ENCODE results near the gene PPT2. TPM values are rescaled to one million over a fixed set of nuclear protein-coding genes. Genes with fewer than 3 reads are reported as not detected.

PPT2 gene
- total RNA-seq, 1 experiment from 2014 or later = 38.2 TPM

DNA sequence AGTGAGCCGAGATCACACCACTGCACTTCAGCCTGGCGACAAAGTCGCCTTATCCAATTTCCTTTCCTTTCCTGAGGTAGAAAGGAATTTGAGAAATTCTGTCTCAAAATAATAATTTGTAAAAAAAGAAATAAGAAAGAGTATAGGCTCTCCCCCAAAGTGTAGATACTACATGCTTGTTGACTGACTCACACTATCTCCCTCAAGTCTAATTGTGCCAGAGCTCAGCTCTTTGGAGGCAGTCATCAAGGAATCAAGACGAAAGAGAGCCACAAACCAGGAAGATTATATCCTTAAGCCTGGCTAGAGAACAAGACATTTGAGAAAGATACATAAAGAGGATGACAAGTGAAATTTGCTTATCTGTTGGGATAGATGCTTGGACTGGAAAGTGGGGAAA lies 20.2 kb upstream of the PPT2 start:
- no peaks in the 10 kb centered on the region for H4K20me1 ChIP-seq (ENCODE audit: insufficient read depth)
- TF ChIP-seq, protein P1, sequence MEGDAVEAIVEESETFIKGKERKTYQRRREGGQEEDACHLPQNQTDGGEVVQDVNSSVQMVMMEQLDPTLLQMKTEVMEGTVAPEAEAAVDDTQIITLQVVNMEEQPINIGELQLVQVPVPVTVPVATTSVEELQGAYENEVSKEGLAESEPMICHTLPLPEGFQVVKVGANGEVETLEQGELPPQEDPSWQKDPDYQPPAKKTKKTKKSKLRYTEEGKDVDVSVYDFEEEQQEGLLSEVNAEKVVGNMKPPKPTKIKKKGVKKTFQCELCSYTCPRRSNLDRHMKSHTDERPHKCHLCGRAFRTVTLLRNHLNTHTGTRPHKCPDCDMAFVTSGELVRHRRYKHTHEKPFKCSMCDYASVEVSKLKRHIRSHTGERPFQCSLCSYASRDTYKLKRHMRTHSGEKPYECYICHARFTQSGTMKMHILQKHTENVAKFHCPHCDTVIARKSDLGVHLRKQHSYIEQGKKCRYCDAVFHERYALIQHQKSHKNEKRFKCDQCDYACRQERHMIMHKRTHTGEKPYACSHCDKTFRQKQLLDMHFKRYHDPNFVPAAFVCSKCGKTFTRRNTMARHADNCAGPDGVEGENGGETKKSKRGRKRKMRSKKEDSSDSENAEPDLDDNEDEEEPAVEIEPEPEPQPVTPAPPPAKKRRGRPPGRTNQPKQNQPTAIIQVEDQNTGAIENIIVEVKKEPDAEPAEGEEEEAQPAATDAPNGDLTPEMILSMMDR (conservative IDR thresholded peaks at IDR 0.05) = no peak
- no peak for TF ChIP-seq EZH2 (IDR thresholded peaks at IDR 0.05; ENCODE audit: low read depth)
- H3K27me3 ChIP-seq (ENCODE audit: insufficient read depth, low read depth) = no peaks in the 10 kb centered on the region
- no peaks in the 10 kb centered on the region for H3K36me3 ChIP-seq (ENCODE audit: low read depth)
- no peak overlapping the region for H3K4me3 ChIP-seq
- BruUV-seq (replicated peaks) = no TSS peak
- no peaks in the 10 kb centered on the region for H3K9me2 ChIP-seq (ENCODE audit: insufficient read depth)
- CTCF ChIA-PET = no interaction called here
- H3K4me1 ChIP-seq (replicated peaks; ENCODE audit: insufficient read depth) = peaks cover 15% of the 10 kb centered on the region
- H3K4me2 ChIP-seq = no peak overlapping the region
- peaks cover 21% of the 10 kb centered on the region for H3F3A ChIP-seq (ENCODE audit: insufficient read depth, low read depth)
- no peaks in the 10 kb centered on the region for H3K9me3 ChIP-seq (ENCODE audit: insufficient read depth, low read depth)
- H2AFZ ChIP-seq = no peak overlapping the region
- POLR2A ChIA-PET (ENCODE audit: unreplicated experiment) = no interaction called here
- H3K27ac ChIP-seq = no peak overlapping the region
- DNase-seq = no peak
- intact Hi-C loops (cut with micrococcal nuclease; ENCODE audit: unreplicated experiment) = loop anchor here (5.0 kb wide), 1 partner anchor 64 kb away; no protein-coding TSS in a partner anchor
- peaks cover 14% of the 10 kb centered on the region for H3K79me2 ChIP-seq (ENCODE audit: low read depth)

DNA sequence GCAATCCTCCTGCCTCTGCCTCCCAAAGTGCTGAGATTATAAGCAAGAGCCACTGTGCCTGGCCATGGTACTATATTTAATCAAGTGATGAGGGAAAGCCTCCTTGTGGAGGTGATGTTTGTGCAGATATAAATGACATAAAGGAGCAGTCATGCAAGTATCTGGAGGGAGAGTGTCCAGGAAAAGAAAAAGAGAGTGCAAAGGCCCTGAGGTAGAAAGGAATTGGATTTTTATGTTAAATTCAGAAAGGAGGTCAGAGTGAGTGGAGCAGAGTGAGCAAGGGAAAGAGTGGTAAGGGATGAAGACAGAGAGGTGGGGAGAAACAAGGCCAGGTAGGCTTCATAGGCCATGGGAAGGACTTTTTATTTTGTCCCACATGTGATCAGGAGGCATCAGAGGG lies 16.5 kb upstream of the PPT2 start:
- Histone ChIP-seq H3K36me3 (ENCODE audit: low read depth) (no peaks in the 10 kb centered on the region), H3K27me3 (ENCODE audit: insufficient read depth, low read depth) (no peaks in the 10 kb centered on the region), H3K9me2 (ENCODE audit: insufficient read depth) (no peaks in the 10 kb centered on the region), H3K27ac (no peak overlapping the region), H3F3A (ENCODE audit: insufficient read depth, low read depth) (no peaks in the 10 kb centered on the region), H3K4me2 (no peak overlapping the region), H3K9me3 (ENCODE audit: insufficient read depth, low read depth) (no peaks in the 10 kb centered on the region), H4K20me1 (ENCODE audit: insufficient read depth) (no peaks in the 10 kb centered on the region), H2AFZ (no peak overlapping the region), H3K4me1 (replicated peaks; ENCODE audit: insufficient read depth) (peaks cover 2% of the 10 kb centered on the region), H3K79me2 (ENCODE audit: low read depth) (no peaks in the 10 kb centered on the region), H3K4me3 (no peak overlapping the region)
- intact Hi-C loops (cut with micrococcal nuclease; ENCODE audit: unreplicated experiment) = no loop called here
- ChIA-PET POLR2A (ENCODE audit: unreplicated experiment) (no interaction called here), CTCF (no interaction called here)
- TF ChIP-seq, protein P1 (conservative IDR thresholded peaks at IDR 0.05) = no peak
- TF ChIP-seq EZH2 (IDR thresholded peaks at IDR 0.05; ENCODE audit: low read depth) = no peak
- BruUV-seq (replicated peaks) = no TSS peak
- no peak for DNase-seq

DNA sequence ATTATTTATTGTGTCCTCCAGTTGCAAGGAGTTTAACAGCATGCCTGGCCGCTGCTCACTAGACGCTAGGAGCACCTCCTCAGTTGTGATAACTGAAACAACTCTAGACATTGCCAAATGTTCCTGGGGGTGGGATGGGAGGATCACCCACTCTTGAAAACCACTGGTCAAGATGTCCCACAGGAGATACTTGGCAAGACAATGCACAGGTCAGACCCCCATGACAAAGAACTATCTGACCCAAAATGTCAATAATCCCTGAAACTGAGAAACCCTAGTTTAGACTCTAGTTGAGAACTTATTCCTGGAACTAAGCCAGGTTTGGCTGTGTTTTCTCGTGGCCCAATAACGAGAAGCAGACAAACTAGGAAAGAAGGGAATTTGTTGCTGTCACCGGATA lies 14.4 kb upstream of the PPT2 start:
- DNase-seq = no peak
- H3K27me3 ChIP-seq (ENCODE audit: insufficient read depth, low read depth) = no peaks in the 10 kb centered on the region
- intact Hi-C loops (cut with micrococcal nuclease; ENCODE audit: unreplicated experiment) = no loop called here
- no peaks in the 10 kb centered on the region for H3K36me3 ChIP-seq (ENCODE audit: low read depth)
- peaks cover 12% of the 10 kb centered on the region for H3K4me1 ChIP-seq (replicated peaks; ENCODE audit: insufficient read depth)
- no peaks in the 10 kb centered on the region for H3K79me2 ChIP-seq (ENCODE audit: low read depth)
- H3K9me2 ChIP-seq (ENCODE audit: insufficient read depth) = no peaks in the 10 kb centered on the region
- no peak overlapping the region for H2AFZ ChIP-seq
- no peak overlapping the region for H3K27ac ChIP-seq
- no peaks in the 10 kb centered on the region for H4K20me1 ChIP-seq (ENCODE audit: insufficient read depth)
- POLR2A ChIA-PET (ENCODE audit: unreplicated experiment) = interaction anchor here (0.6 kb wide), 1 partner anchor 178 kb away, joined by 3 read pairs; no protein-coding TSS in a partner anchor
- peaks cover 9% of the 10 kb centered on the region; the same call in 1 of the 2 replicates for H3F3A ChIP-seq (ENCODE audit: insufficient read depth, low read depth)
- CTCF ChIA-PET = no interaction called here
- no peak overlapping the region for H3K4me2 ChIP-seq
- BruUV-seq (replicated peaks) = no TSS peak
- TF ChIP-seq, protein P1 (conservative IDR thresholded peaks at IDR 0.05) = no peak
- TF ChIP-seq EZH2 (IDR thresholded peaks at IDR 0.05; ENCODE audit: low read depth) = no peak
- H3K4me3 ChIP-seq = no peak overlapping the region
- H3K9me3 ChIP-seq (ENCODE audit: insufficient read depth, low read depth) = no peaks in the 10 kb centered on the region

Data from PC-9 (cell line).